ENCODE measurements around the gene ODAM.
"Not testable (repeated sequence)": the region's sequence is repeated elsewhere in the genome, so short reads cannot be mapped to it uniquely, and the experiment has no call there.

ODAM gene, protein sequence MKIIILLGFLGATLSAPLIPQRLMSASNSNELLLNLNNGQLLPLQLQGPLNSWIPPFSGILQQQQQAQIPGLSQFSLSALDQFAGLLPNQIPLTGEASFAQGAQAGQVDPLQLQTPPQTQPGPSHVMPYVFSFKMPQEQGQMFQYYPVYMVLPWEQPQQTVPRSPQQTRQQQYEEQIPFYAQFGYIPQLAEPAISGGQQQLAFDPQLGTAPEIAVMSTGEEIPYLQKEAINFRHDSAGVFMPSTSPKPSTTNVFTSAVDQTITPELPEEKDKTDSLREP

DNA sequence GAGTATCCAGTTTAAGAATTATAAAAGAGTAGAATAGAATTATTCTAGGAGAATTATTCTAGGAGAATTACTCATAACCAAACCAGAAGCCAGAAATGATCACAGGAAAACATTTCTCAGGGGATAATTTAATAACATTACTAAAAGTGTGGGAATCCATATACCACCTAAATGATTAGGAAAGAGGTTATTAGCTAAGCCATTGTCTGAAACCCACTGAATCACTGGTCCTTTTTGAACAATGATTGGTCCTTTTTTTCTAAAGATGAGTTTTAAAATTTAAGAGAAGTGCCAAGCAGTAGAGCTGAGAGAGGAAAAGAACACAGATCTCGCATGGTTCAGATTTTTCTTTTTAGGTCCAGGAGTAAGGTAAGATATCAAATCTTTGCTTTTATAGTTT, at the start of gene ODAM:
ODAM (plus strand) TSS at position 301 of the 400 bp plus-strand sequence. CDS start 819 bp downstream, outside the sequence.
- no peak for DNase-seq

DNA sequence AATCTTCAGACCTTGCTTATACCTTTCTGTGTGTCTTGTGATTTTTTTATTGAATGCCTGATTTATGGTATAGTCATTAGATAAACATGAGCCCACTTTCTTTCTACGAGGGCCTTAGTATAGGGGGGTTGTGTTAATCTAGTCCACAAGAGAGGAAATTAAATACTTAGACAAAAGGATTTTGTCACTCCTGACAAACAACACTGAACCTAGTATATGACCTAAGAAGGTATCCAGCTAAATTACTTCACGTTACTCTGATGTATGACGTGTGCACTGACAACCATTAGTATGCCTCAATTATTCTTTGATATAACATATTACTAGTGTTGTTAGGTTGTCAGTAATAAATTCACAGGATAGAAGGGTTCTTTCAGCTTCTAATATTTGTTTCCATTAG, 44.3 kb upstream of the ODAM start:
- no peak for DNase-seq

DNA sequence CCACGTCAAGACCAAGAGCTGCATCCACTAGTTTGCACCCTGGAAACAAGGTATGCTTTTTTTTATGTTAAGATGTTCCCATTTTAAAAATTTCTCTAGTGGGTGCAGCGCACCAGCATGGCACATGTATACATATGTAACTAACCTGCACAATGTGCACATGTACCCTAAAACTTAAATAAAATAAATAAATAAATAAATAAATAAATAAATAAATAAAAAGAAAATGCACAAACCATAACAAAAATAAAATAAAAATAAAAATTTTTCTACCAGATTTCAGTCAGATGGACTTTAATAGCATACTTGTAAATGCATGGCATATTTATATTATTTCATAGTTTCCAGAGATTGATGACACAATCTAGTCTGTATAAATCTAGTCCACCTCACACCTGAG, 43.4 kb upstream of the ODAM start:
- no peak for DNase-seq

DNA sequence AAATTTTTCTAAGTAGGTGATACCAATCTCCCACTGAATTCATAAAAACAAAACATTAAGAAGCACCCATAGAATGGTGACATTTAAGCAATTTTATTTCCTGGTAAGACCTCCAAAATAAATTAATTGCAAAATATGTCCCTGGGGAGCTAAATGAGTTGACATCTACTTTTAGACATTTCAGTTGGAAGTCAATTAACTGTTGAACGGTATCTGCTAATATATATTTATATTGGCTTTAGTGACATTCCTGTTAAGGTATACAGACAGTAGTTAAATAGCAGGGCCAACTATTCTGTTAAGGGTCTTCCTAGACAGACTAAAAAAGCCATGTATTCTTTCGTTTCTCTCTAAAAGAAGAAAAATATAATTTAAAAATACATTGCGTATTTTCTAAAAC, 41.6 kb upstream of the ODAM start, which contains the start of gene PRR27:
PRR27 (plus strand) TSS at position 301 of the 400 bp plus-strand sequence. CDS start 139 bp downstream, outside the sequence.
- DNase-seq, result no peak

DNA sequence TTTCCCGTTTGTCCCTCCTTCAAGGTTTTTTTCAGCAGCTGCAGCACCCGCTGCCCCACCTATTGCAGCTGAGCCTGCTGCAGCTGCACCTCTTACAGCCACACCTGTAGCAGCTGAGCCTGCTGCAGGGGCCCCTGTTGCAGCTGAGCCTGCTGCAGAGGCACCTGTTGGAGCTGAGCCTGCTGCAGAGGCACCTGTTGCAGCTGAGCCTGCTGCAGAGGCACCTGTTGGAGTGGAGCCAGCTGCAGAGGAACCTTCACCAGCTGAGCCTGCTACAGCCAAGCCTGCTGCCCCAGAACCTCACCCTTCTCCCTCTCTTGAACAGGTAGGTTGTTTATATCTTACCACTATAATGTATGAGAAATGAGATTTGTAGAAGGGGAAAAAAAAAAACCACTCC, 36.9 kb upstream of the ODAM start:
- DNase-seq, result no peak

DNA sequence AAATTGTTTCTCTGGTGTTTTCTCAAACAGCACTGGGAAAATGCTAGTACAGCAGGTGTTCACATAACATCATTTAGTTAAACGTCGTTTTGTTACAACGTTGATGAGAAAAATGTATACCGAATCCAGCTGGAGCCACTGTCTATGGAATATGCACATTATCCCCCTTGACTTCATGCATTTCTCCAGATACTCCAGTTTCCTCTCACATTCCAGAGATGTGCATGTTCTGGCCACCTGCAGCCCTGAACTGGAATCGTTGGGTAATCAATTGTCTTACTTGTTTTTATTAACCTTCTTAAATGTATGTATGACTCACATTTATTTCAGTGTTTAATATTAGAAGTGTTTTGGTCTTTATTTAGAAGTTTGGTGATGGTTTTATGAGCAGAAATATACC, 18.4 kb upstream of the ODAM start:
- DNase-seq, result no peak

DNA sequence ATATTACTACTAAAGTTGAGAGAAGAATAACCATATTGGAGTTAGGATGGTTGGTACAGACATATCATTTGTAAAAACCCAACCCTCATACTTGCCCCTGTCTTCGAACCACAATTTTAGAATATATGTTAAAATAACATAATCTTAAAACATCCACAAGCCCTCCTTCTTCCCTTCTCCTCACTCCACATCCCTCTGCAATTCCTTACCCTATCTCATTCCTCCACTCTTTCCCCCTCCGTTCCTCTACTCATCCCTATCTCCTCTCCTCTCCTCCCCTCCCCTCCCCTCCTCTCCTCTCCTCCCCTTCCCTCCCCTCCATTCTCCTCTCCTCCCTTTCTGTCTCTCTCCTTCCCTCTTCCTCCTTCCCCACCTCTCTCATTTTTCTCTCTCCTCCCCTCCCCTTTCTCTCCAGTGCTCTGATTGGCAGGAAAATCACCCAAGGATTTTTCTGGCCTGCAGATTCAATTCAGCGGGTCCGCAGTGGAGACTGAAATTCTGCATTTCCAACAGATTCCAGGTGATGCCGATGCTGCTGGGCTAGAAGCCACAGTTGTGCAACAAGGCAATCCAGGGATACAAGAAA, 17.4 kb upstream of the ODAM start:
- no peak for DNase-seq

DNA sequence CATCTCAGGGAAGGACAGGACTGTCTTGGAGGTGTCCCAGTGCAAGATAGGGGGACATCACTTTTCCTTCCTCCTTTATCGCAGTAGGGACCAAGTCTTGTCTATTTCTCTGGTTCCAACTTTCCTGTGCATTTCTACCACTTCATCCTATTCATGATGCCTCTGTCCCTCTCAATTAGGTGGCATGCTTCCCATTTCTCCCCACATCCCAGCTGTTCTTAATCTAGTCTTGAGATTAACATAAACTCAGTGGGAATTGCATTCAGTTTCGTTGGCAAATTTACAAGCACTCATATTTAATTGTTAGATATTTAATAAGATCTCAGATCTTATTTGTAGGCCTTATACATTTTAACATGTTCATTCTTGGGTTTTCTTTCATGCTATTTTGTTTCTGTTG, 15.7 kb upstream of the ODAM start:
- DNase-seq, result no peak

DNA sequence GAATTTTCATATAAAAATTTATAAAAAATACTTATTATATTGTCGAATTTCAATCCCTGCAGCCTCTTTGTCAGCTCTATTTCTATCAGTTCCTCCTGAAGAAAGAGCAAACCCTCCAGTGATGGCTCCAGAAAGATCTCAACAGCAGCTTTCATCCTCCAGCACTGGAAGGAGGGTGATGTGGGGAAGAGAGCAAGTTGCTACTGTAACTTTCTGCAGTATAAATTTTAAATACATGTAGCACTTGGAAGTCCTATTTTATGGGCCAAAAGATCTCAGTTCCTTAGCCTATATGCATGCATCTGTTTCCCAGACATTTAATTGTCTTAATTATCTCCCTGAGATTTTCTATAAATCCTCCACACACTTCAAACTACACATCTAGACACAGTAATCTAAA, 13.7 kb upstream of the ODAM start:
- DNase-seq, result no peak

DNA sequence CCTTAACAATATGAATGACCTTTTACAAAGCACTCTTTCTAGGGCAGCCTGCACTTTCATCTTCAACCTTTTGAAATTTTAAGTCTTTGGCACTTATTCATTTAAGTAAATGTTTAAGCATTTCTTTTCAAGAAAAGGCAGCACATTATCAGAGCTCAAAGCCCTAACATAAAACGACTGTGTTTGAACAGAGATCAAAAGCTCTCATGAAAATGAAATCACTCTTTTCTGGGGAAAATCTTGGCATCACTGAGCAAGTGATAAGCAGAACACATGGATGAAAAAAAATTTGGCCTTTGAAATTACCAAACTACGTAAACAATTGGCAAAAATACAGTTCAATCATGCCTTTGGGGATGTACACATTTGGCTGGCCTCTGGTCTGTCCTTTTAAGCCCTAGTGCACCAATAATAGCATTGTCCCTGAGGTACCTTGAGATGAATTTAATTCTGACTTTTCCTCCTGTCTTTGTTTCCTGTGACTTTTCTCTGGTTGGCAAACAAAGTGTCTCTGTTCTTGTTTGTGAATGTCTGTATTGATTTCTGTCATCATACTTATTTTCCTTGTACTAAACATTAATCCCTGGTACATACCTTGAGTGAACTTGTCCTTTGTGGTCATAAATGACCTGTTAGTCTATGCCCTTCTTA, 12.9 kb upstream of the ODAM start:
- DNase-seq, result no peak

DNA sequence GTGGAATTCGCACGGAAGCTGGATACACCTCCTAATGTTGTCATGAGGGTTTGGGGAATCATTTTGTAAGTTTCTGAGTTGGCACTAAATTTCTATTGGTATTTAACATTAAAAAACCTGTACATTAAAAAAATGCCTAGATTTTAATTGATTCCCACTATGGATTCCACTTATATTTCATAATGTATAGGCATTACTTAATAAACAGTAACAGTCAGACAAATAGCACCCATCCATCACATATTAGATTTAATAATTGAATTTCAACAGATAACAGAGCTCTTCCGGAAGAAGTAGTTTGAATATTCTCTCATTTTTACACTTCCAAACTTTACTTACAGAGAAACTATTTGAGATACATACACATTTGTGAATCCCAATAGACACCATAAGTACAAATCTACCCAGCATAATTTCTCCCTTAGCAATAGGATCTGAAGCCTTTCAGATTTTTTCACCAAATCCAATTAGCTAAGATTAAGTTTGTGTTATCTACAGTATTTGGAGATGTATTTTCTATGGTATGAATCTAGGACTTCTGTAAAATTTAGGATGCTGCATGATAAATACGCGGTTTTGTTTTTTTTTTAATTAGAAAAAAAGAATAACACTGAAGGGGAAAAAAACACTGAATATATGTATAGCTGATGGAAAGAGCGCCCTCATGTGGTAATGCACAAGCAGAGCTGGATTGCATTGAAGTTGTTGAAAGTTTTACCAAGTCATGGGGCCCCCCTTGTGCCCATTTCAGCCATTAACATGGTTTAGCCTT, 12.2 kb upstream of the ODAM start:
- peak in 1 of 2 experiments; percentile 44 for DNase-seq

DNA sequence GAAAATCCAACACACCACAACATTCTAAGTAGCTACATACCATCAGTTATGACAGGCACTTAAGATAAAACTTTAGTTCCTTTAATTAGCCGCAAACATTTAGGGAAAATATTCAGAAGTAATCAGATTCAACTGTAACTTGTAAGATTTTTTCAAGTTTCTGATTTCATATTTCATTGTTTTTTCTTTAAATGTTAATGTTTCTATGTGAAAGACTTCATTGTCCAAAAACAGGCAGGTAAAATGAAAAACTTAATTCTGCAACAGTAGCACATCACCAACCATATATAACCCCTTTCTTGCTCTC, 11.6 kb upstream of the ODAM start:
- no peak for DNase-seq

DNA sequence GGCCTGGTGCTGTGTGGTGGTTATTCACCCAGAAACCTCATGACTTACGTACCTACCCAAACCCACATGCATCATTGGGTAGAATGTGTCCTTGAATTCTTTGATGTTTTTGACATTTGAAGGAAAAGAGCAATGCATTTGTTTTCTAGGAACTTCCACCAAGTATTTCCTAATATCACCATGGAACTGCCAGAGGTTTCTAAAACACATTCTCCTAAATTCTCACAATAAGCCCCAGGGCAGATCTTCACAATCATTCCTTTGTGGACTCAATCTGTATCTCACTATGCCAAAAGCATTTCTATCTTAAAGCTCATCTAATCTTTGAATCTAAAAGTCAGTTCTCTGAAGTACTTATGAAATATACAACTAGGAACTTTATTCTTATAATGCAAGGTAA, 8.3 kb upstream of the ODAM start:
- DNase-seq, result no peak

DNA sequence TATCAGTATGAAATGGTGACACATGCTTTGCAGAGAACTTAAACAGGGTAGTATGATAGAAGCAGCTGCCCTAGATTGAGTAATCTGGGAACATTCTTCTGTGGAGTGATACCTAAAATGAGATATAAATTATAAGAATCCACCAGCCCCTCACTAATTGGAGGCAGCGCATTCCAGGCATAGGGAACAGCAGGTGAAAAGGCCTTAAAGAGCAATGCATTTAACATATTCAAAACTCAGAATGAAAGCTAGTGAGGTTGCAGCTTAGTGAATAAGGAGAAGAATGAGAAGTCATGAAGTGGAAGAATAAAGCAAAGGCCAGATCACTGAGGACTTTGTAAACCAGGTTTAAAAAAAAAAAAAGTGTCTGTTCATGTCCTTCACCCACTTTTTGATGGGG, 4.9 kb upstream of the ODAM start:
- no peak for DNase-seq

DNA sequence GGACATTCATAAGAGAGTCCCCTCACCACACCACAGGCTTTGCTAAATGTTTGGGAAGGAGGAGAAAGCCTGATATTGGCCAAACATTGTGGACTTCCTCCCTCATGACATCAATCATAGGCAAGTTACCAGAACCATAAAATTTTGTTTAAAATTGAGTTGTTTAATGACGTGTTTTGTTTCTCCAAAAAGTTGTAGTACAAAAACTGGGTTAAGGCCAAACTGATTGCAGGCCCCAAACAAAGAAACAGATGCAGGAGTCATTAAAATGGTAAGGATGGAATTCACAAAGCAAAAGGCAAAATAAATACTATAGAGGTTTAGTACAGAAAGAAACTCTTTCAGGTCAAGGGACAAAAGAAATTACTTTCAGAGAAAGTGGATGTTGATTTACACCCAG, 3.9 kb upstream of the ODAM start:
- no peak for DNase-seq

DNA sequence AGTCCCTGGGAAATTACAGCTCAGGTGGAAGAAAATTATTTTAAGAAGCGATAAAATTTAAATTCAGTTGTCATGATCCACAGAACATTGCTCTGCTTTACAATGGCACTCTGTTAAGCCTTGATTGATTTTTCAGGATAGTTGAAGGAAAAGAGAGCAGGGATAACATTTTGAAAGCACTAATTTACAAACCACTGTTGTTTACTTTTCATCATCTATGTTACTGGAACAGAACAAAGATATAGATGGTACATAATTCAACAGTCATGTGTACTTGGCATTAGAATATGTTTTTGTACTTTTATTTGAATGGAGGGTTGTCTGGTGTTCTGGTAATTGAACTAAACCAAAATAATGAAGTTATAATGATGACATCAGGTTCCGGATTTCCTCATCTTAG, 2.6 kb upstream of the ODAM start:
- DNase-seq, result no peak

DNA sequence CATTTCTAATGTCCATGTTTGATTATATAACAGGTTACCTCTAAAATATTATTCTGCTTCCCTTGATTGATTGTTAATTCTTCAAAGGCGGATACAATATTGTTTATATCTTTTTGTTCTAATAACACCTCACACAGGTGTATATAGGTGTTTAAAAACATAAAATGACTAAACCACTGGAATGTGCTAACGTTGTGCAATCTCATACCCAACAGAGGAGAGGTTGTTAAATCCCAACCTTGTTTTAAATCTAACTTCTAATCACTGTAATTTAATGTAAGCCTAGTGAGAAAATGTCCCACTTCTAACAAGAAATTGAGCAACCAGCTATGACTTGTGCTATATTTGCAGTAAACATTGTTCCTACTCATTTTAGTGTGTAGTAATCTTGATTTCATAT, 1.3 kb downstream of the ODAM start:
- DNase-seq, result no peak

DNA sequence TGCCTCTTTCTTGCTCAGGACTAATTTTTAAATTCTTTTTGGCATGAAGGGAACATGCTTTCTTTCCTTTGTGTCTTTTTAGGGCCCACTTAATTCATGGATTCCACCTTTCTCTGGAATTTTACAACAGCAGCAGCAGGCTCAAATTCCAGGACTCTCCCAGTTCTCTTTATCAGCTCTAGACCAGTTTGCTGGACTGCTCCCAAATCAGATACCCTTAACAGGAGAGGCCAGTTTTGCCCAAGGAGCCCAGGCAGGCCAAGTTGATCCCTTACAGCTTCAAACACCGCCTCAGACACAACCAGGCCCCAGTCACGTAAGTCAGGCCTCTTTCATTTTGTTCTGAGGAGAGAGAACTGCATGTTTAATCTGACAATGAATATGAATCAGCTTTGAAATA, 2.3 kb downstream of the ODAM start:
- no peak for DNase-seq

DNA sequence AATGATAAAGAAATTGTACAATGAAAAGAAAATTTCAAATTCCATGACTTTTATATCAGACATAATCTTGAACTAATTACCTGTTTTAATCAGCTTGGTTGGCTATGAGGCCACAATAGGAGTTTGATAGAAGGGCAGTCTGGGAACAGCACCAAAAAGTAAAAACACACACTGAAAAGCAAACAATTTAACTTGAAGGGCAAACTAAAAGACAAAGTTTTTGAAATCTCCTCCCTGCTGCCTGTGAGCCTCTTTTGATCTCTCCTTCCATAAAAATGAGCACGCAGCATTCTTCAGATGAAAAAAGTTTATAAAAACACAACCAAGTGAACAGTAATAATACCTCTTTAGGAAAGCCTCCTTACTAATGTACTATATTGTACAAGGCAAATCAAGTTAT, 8.1 kb downstream of the ODAM start:
- DNase-seq, result no peak

DNA sequence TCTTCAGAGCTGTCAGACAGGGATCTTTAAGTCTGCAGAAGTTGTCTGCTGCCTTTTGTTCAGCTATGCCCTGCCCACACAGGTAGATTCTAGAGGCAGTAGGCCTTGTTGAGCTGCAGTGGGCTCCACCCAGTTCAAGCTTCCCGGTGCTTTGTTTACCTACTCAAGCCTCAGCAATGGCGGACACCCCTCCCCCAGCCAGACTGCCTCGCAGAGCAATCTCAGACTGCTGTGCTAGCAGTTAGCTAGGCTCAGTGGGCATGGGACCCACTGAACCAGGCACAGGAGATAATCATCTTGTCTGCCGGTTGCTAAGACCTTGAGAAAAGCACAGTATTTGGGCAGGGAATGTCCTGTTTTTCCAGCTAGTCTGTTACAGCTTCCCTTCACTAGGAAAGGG, 17.2 kb downstream of the ODAM start:
- not testable (repeated sequence) for DNase-seq

DNA sequence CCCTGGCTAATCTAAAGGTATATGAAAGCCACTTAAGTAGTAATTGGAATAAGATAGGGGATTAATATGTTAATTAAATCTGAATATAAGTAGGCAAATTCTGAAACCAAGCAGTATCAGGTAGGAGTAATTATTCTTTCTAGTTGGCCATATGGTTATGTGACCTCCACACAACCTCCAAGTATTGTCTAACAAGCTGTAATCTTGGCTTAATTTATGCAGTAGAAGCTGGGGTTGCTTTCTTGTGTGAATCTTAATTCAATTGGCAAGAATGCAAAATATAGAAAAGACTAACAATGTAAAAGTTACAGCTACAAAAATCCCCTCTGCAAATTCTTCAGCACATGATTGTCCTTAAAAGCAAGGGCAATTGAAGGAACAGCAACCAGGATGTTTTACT, 20.6 kb downstream of the ODAM start:
- not testable (repeated sequence) for DNase-seq

DNA sequence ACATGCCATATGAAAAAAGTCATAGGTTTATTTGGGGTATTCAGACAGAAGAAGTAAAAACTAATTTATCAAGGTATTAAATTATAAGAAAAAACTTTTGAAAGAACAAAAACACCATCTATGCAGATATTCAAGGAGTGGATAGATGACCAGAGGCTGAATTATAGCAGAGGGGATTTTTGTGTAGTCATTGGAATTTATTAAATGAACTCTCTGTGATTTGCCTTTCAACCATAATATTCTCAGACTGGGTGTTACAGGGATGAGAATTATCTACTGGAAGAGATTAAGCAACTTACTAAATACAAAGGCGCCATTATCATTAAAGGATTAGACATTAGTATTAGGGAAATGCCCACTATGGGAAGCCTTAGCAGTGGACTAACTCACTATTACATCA, 21.0 kb downstream of the ODAM start:
- DNase-seq, result not testable (repeated sequence)

DNA sequence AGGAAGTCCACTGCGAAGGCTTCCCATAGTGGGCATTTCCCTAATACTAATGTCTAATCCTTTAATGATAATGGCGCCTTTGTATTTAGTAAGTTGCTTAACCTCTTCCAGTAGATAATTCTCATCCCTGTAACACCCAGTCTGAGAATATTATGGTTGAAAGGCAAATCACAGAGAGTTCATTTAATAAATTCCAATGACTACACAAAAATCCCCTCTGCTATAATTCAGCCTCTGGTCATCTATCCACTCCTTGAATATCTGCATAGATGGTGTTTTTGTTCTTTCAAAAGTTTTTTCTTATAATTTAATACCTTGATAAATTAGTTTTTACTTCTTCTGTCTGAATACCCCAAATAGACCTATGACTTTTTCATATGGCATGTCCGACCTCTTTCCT, 25.9 kb downstream of the ODAM start:
- DNase-seq, result not testable (repeated sequence)

DNA sequence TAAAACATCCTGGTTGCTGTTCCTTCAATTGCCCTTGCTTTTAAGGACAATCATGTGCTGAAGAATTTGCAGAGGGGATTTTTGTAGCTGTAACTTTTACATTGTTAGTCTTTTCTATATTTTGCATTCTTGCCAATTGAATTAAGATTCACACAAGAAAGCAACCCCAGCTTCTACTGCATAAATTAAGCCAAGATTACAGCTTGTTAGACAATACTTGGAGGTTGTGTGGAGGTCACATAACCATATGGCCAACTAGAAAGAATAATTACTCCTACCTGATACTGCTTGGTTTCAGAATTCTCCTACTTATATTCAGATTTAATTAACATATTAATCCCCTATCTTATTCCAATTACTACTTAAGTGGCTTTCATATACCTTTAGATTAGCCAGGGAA, 26.3 kb downstream of the ODAM start:
- DNase-seq, result not testable (repeated sequence)
